Neuronal stem cell (in vitro differentiated cells): ENCODE measurements around the gene HINT3.

Source experiments
- DNase-seq: peaks from one replicate; pipeline ENCODE4 v3.0.0-alpha.2; 2013; ENCODE audit warnings: low spot score
- H2AFZ ChIP-seq: one replicate; pipeline ENCODE4 v1.6.1; 2013; ENCODE audit warnings: mild to moderate bottlenecking, low read length, inconsistent platforms
- H2AK5ac ChIP-seq: 2 replicates; pipeline ENCODE4 v1.6.1; 2013; ENCODE audit warnings: low read depth, mild to moderate bottlenecking, inconsistent platforms, low read length, moderate library complexity, mixed read lengths
- H2BK120ac ChIP-seq: 2 replicates; pipeline ENCODE4 v1.6.1; 2013; ENCODE audit warnings: low read depth, mild to moderate bottlenecking, inconsistent platforms, low read length, moderate library complexity, mixed read lengths
- H2BK12ac ChIP-seq: one replicate; pipeline ENCODE4 v1.6.1; 2013; ENCODE audit warnings: low read length, inconsistent platforms
- H2BK15ac ChIP-seq: 2 replicates; pipeline ENCODE4 v1.6.1; 2013; ENCODE audit warnings: mild to moderate bottlenecking, low read length, inconsistent platforms, mixed read lengths
- H2BK5ac ChIP-seq: one replicate; pipeline ENCODE4 v1.6.1; 2013; ENCODE audit warnings: inconsistent platforms, mild to moderate bottlenecking, low read length, moderate library complexity
- H3K14ac ChIP-seq: one replicate; pipeline ENCODE4 v1.6.1; 2013; ENCODE audit warnings: low read length, inconsistent platforms
- H3K18ac ChIP-seq: 2 replicates; pipeline ENCODE4 v1.6.1; 2013; ENCODE audit warnings: low read length, inconsistent platforms
- H3K23ac ChIP-seq: 2 replicates; pipeline ENCODE4 v1.6.1; 2013; ENCODE audit warnings: low read depth, mild to moderate bottlenecking, mixed read lengths, low read length, inconsistent platforms; ENCODE audit not compliant: poor library complexity
- H3K27ac ChIP-seq: replicated peaks from 3 replicates; pipeline ENCODE4 v1.5.1; 2013; ENCODE audit warnings: low read length, inconsistent platforms
- H3K27me3 ChIP-seq, 3 experiments: 2 replicates each; pipeline ENCODE4 v1.6.1; 2013; ENCODE audit warnings: low read length in 3 of 3, mild to moderate bottlenecking in 2 of 3, inconsistent platforms in 1 of 3, low read depth in 1 of 3, mixed read lengths in 1 of 3, moderate library complexity in 1 of 3; ENCODE audit not compliant: control insufficient read depth in 3 of 3, insufficient read depth in 3 of 3
- H3K36me3 ChIP-seq, 2 donors: replicated peaks in 1 of 2; 2 replicates each; pipeline ENCODE4 v1.6.1; 2013; ENCODE audit warnings: low read length in 2 of 2; ENCODE audit not compliant: control insufficient read depth in 2 of 2, insufficient read depth in 2 of 2
- H3K4ac ChIP-seq: 2 replicates; pipeline ENCODE4 v1.6.1; 2013; ENCODE audit warnings: inconsistent platforms, mild to moderate bottlenecking, low read length, moderate library complexity
- H3K4me1 ChIP-seq, 2 donors: 1 replicate in 1 of 2; 2 replicates in 1 of 2; pipeline ENCODE4 v1.6.1; 2013; ENCODE audit warnings: low read length in 2 of 2, low read depth in 1 of 2; ENCODE audit not compliant: control insufficient read depth in 2 of 2, insufficient read depth in 1 of 2
- H3K4me2 ChIP-seq: one replicate; pipeline ENCODE4 v1.6.1; 2013; ENCODE audit warnings: mild to moderate bottlenecking, low read length, inconsistent platforms; ENCODE audit not compliant: insufficient read depth, poor library complexity, severe bottlenecking
- H3K4me3 ChIP-seq, 2 donors: 2 replicates each; pipeline ENCODE4 v1.5.1; 2013; ENCODE audit warnings: low read length in 2 of 2, mild to moderate bottlenecking in 2 of 2, inconsistent platforms in 1 of 2, moderate library complexity in 1 of 2
- H3K79me1 ChIP-seq: one replicate; pipeline ENCODE4 v1.6.1; 2013; ENCODE audit warnings: low read depth, mild to moderate bottlenecking, inconsistent platforms, low read length, moderate library complexity
- H3K9ac ChIP-seq: one replicate; pipeline ENCODE4 v1.6.1; 2013; ENCODE audit warnings: mild to moderate bottlenecking, low read depth, low read length, inconsistent platforms; ENCODE audit not compliant: poor library complexity
- H3K9me3 ChIP-seq, 2 donors: replicated peaks in 1 of 2; 2 replicates each; pipeline versions ENCODE3 to v1.6.1; 2013; ENCODE audit warnings: low read length in 2 of 2, mild to moderate bottlenecking in 2 of 2, inconsistent platforms in 1 of 2, low read depth in 1 of 2, mixed read lengths in 1 of 2, moderate library complexity in 1 of 2; ENCODE audit not compliant: control insufficient read depth in 2 of 2, insufficient read depth in 1 of 2
- H4K8ac ChIP-seq: one replicate; pipeline ENCODE4 v1.6.1; 2013; ENCODE audit warnings: low read depth, mild to moderate bottlenecking, inconsistent platforms, low read length, moderate library complexity
- H4K91ac ChIP-seq: one replicate; pipeline ENCODE4 v1.6.1; 2013; ENCODE audit warnings: low read length, low read depth, mild to moderate bottlenecking, inconsistent platforms; ENCODE audit not compliant: poor library complexity
- WGBS, 2 donors: extraction: QIAGEN DNeasy Blood & Tissue Kit; methylation state at CpG; one replicate each; pipeline ENCODE4 v1.1.7; 2013; ENCODE audit warnings: missing lambda C conversion rate in 2 of 2, mixed read lengths in 1 of 2; ENCODE audit not compliant: insufficient read length in 2 of 2, insufficient replicate concordance in 1 of 2; ENCODE audit errors: extremely low coverage in 2 of 2; 5-methylcytosine and 5-hydroxymethylcytosine counted together

Gene HINT3

GRCh38 chr6:125959041-125959440 lies 2.5 kb downstream of the HINT3 start:
- H2BK12ac ChIP-seq: no peak overlapping the region
- no peak overlapping the region for H3K4me2 ChIP-seq
- H3K23ac ChIP-seq: no peak overlapping the region
- no CpG with 5 or more reads among the region's 4 CpGs for WGBS, 2 donors
- no peak overlapping the region for H3K4ac ChIP-seq
- H3K4me1 ChIP-seq: peaks cover 0 to 10% of the 10 kb centered on the region in 2 donors
- H3K14ac ChIP-seq: no peak overlapping the region
- H3K9ac ChIP-seq: no peak overlapping the region
- H3K4me3 ChIP-seq: no peak overlapping the region
- H3K27me3 ChIP-seq: no peaks in the 10 kb centered on the region
- no peak overlapping the region for H2BK5ac ChIP-seq
- H2AFZ ChIP-seq: no peak overlapping the region
- H3K27ac ChIP-seq: no peak overlapping the region
- no peaks in the 10 kb centered on the region for H3K79me1 ChIP-seq
- H2BK120ac ChIP-seq: no peak overlapping the region
- no peak overlapping the region for H4K91ac ChIP-seq
- H4K8ac ChIP-seq: no peak overlapping the region
- H3K36me3 ChIP-seq: no peaks in the 10 kb centered on the region
- H3K18ac ChIP-seq: no peak overlapping the region
- no peak overlapping the region for H2BK15ac ChIP-seq
- no peak overlapping the region for H2AK5ac ChIP-seq
- no peaks in the 10 kb centered on the region for H3K9me3 ChIP-seq
- DNase-seq: no peak

- H3K4me2 ChIP-seq: no peak overlapping the region
- H4K8ac ChIP-seq: no peak overlapping the region
- no peak overlapping the region for H2BK120ac ChIP-seq
- H3K36me3 ChIP-seq: no peaks in the 10 kb centered on the region
- H3K4me3 ChIP-seq: no peak overlapping the region
- H3K23ac ChIP-seq: no peak overlapping the region
- H2BK5ac ChIP-seq: no peak overlapping the region
- no peak overlapping the region for H2AK5ac ChIP-seq
- no peak overlapping the region for H2AFZ ChIP-seq
- H3K14ac ChIP-seq: no peak overlapping the region
- no CpG with 5 or more reads among the region's 3 CpGs for WGBS, 2 donors
- no peak overlapping the region for H4K91ac ChIP-seq
- no peak for DNase-seq
- H3K27me3 ChIP-seq: no peaks in the 10 kb centered on the region
- H2BK15ac ChIP-seq: no peak overlapping the region
- H3K9me3 ChIP-seq: no peaks in the 10 kb centered on the region
- H3K18ac ChIP-seq: no peak overlapping the region
- H3K4ac ChIP-seq: no peak overlapping the region
- H3K27ac ChIP-seq: no peak overlapping the region
- H2BK12ac ChIP-seq: no peak overlapping the region
- peaks cover 0 to 8% of the 10 kb centered on the region in 2 donors for H3K4me1 ChIP-seq
- H3K9ac ChIP-seq: no peak overlapping the region
- no peaks in the 10 kb centered on the region for H3K79me1 ChIP-seq
Observed at GRCh38 chr6:125961117-125961516, 4.5 kb downstream of the HINT3 start.

GRCh38 chr6:125962900-125963497 lies 6.4 kb downstream of the HINT3 start:
- Histone ChIP-seq H3K79me1 (no peaks in the 10 kb centered on the region), H2BK12ac (no peak overlapping the region), H3K27me3 (no peaks in the 10 kb centered on the region), H2BK120ac (no peak overlapping the region), H3K4me1 (peaks cover 0 to under 1% of the 10 kb centered on the region in 2 donors), H3K4ac (no peak overlapping the region), H3K27ac (no peak overlapping the region), H2AK5ac (no peak overlapping the region), H3K14ac (no peak overlapping the region), H2AFZ (no peak overlapping the region), H2BK5ac (no peak overlapping the region), H3K4me3 (no peak overlapping the region), H4K91ac (no peak overlapping the region), H3K23ac (no peak overlapping the region), H2BK15ac (no peak overlapping the region), H3K9me3 (no peaks in the 10 kb centered on the region), H4K8ac (no peak overlapping the region), H3K36me3 (peaks cover 0 to 13% of the 10 kb centered on the region in 2 donors), H3K4me2 (no peak overlapping the region), H3K9ac (no peak overlapping the region), H3K18ac (no peak overlapping the region)
- DNase-seq: no peak
- no CpG with 5 or more reads among the region's 8 CpGs for WGBS, 2 donors

- no peak overlapping the region for H3K23ac ChIP-seq
- H3K9me3 ChIP-seq: no peaks in the 10 kb centered on the region
- no peak overlapping the region for H3K9ac ChIP-seq
- no CpG with 5 or more reads among the region's 2 CpGs for WGBS, 2 donors
- DNase-seq: no peak
- peaks cover 0 to 21% of the 10 kb centered on the region in 2 donors for H3K36me3 ChIP-seq
- H3K27me3 ChIP-seq: no peaks in the 10 kb centered on the region
- no peak overlapping the region for H2BK120ac ChIP-seq
- H2BK5ac ChIP-seq: no peak overlapping the region
- H3K14ac ChIP-seq: no peak overlapping the region
- no peak overlapping the region for H3K4me3 ChIP-seq
- no peak overlapping the region for H2AFZ ChIP-seq
- H4K91ac ChIP-seq: no peak overlapping the region
- no peaks in the 10 kb centered on the region for H3K79me1 ChIP-seq
- H3K4me1 ChIP-seq: no peaks in the 10 kb centered on the region
- no peak overlapping the region for H2BK15ac ChIP-seq
- H3K4me2 ChIP-seq: no peak overlapping the region
- no peak overlapping the region for H2BK12ac ChIP-seq
- H3K4ac ChIP-seq: no peak overlapping the region
- no peak overlapping the region for H3K27ac ChIP-seq
- no peak overlapping the region for H4K8ac ChIP-seq
- H2AK5ac ChIP-seq: no peak overlapping the region
- no peak overlapping the region for H3K18ac ChIP-seq
Observed at GRCh38 chr6:125963817-125964216, 7.2 kb downstream of the HINT3 start.
